Liver (tissue), 3 donors: ENCODE measurements around the gene LIPH.

Experiments used
- EGR1 ChIP-seq, 2 donors: IDR thresholded peaks; 2 replicates each; pipeline ENCODE4 v1.6.1; 2016 to 2018; ENCODE audit warnings: antibody characterized with exemption in 2 of 2, low read depth in 2 of 2
- GABPA ChIP-seq, 2 donors: IDR thresholded peaks in 1 of 2; conservative IDR thresholded peaks in 1 of 2; 2 replicates each; pipeline ENCODE4 v1.6.1; 2016; ENCODE audit warnings: antibody characterized with exemption in 2 of 2, mild to moderate bottlenecking in 1 of 2, moderate library complexity in 1 of 2
- HNF4A ChIP-seq, 2 donors: conservative IDR thresholded peaks; 2 replicates each; pipeline ENCODE4 v1.6.1; 2016; ENCODE audit warnings: antibody characterized with exemption in 2 of 2, mild to moderate bottlenecking in 2 of 2
- JUND ChIP-seq, 2 donors: IDR thresholded peaks; 2 replicates each; pipeline ENCODE4 v1.6.1; 2016; ENCODE audit warnings: antibody characterized with exemption in 2 of 2
- NR2F2 ChIP-seq: IDR thresholded peaks from 2 replicates; pipeline ENCODE4 v1.6.1; 2016; ENCODE audit warnings: antibody characterized with exemption
- TAF1 ChIP-seq: conservative IDR thresholded peaks from 2 replicates; pipeline ENCODE4 v1.6.1; 2016; ENCODE audit warnings: antibody characterized with exemption, mild to moderate bottlenecking
- YY1 ChIP-seq: IDR thresholded peaks from 2 replicates; pipeline ENCODE4 v1.6.1; 2016; ENCODE audit warnings: antibody characterized with exemption, mild to moderate bottlenecking
- TF ChIP-seq, protein P1 (sequence below): fragments of 150-350 bp; IDR thresholded peaks from 2 replicates; pipeline ENCODE4 v1.5.1; 2017; ENCODE audit warnings: improper control_type of control experiment, low read depth, low read length; ENCODE audit not compliant: missing input control
- TF ChIP-seq, protein P2 (sequence below): IDR thresholded peaks from 2 replicates; pipeline ENCODE4 v1.6.1; 2016; ENCODE audit warnings: antibody characterized with exemption
- TF ChIP-seq, protein P3 (sequence below): IDR thresholded peaks from 2 replicates; pipeline ENCODE4 v1.6.1; 2016; ENCODE audit warnings: antibody characterized with exemption
- TF ChIP-seq, protein P4 (sequence below): IDR thresholded peaks from 2 replicates; pipeline ENCODE4 v1.6.1; 2016; ENCODE audit warnings: antibody characterized with exemption, mild to moderate bottlenecking
- donor health status: healthy.
- donor health status: healthy.

DNA sequence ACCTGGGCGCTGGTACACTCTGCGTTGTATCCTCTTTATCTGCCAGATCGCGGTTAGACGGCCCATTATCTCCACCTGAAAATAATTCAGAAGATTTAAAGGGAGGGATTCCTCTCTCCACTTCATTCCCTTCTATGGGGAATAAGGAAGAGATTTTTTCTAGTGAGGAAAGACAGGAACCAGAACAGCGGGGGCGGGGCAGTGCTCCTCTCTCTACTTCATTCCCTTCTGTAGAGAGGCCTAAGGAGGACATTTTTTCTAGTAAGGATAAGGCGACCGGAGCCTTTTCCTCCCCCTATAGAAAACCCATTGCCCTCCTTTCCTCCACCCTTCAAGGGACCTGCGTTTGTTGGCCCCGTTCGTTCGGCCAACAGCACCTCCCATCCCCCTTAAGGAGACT, 8.3 kb upstream of the LIPH start:
- no peak for TF ChIP-seq GABPA (IDR thresholded peaks at IDR 0.05 in 1 of 2, conservative IDR thresholded peaks at IDR 0.05 in 1 of 2)
- no peak for TF ChIP-seq NR2F2
- TF ChIP-seq, protein P1, sequence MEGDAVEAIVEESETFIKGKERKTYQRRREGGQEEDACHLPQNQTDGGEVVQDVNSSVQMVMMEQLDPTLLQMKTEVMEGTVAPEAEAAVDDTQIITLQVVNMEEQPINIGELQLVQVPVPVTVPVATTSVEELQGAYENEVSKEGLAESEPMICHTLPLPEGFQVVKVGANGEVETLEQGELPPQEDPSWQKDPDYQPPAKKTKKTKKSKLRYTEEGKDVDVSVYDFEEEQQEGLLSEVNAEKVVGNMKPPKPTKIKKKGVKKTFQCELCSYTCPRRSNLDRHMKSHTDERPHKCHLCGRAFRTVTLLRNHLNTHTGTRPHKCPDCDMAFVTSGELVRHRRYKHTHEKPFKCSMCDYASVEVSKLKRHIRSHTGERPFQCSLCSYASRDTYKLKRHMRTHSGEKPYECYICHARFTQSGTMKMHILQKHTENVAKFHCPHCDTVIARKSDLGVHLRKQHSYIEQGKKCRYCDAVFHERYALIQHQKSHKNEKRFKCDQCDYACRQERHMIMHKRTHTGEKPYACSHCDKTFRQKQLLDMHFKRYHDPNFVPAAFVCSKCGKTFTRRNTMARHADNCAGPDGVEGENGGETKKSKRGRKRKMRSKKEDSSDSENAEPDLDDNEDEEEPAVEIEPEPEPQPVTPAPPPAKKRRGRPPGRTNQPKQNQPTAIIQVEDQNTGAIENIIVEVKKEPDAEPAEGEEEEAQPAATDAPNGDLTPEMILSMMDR, result no peak
- TF ChIP-seq, protein P2, sequence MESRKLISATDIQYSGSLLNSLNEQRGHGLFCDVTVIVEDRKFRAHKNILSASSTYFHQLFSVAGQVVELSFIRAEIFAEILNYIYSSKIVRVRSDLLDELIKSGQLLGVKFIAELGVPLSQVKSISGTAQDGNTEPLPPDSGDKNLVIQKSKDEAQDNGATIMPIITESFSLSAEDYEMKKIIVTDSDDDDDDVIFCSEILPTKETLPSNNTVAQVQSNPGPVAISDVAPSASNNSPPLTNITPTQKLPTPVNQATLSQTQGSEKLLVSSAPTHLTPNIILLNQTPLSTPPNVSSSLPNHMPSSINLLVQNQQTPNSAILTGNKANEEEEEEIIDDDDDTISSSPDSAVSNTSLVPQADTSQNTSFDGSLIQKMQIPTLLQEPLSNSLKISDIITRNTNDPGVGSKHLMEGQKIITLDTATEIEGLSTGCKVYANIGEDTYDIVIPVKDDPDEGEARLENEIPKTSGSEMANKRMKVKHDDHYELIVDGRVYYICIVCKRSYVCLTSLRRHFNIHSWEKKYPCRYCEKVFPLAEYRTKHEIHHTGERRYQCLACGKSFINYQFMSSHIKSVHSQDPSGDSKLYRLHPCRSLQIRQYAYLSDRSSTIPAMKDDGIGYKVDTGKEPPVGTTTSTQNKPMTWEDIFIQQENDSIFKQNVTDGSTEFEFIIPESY, result no peak
- no peak for TF ChIP-seq TAF1
- TF ChIP-seq, protein P3, sequence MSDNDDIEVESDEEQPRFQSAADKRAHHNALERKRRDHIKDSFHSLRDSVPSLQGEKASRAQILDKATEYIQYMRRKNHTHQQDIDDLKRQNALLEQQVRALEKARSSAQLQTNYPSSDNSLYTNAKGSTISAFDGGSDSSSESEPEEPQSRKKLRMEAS, result no peak
- TF ChIP-seq, protein P4, sequence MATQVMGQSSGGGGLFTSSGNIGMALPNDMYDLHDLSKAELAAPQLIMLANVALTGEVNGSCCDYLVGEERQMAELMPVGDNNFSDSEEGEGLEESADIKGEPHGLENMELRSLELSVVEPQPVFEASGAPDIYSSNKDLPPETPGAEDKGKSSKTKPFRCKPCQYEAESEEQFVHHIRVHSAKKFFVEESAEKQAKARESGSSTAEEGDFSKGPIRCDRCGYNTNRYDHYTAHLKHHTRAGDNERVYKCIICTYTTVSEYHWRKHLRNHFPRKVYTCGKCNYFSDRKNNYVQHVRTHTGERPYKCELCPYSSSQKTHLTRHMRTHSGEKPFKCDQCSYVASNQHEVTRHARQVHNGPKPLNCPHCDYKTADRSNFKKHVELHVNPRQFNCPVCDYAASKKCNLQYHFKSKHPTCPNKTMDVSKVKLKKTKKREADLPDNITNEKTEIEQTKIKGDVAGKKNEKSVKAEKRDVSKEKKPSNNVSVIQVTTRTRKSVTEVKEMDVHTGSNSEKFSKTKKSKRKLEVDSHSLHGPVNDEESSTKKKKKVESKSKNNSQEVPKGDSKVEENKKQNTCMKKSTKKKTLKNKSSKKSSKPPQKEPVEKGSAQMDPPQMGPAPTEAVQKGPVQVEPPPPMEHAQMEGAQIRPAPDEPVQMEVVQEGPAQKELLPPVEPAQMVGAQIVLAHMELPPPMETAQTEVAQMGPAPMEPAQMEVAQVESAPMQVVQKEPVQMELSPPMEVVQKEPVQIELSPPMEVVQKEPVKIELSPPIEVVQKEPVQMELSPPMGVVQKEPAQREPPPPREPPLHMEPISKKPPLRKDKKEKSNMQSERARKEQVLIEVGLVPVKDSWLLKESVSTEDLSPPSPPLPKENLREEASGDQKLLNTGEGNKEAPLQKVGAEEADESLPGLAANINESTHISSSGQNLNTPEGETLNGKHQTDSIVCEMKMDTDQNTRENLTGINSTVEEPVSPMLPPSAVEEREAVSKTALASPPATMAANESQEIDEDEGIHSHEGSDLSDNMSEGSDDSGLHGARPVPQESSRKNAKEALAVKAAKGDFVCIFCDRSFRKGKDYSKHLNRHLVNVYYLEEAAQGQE, result no peak
- no peak for TF ChIP-seq YY1
- no peak for TF ChIP-seq HNF4A (conservative IDR thresholded peaks at IDR 0.05)
- no peak for TF ChIP-seq JUND (IDR thresholded peaks at IDR 0.05)
- TF ChIP-seq EGR1 (IDR thresholded peaks at IDR 0.05; ENCODE audit: low read depth in 2 of 2), result no peak
